Globus pallidus (tissue), 1 donor: ENCODE data around the gene USP17L5.
"Not testable (repeated sequence)": the region's sequence is repeated elsewhere in the genome, so short reads cannot be mapped to it uniquely, and the experiment has no call there.

ENCODE experiments used
- DNase-seq: peaks from one replicate; pipeline ENCODE4 v3.0.0-alpha.2; 2015; ENCODE audit warnings: low spot score

USP17L5 gene

GRCh38 chr4:9339103-9339502 is at the start of gene USP17L5:
Gene USP17L5, plus strand, starts transcription at chr4:9339403. Its CDS starts 0 bp downstream, at chr4:9339403.
- not testable (repeated sequence) for DNase-seq

GRCh38 chr4:9324191-9324590 is 15.0 kb upstream of the USP17L5 start:
- DNase-seq: not testable (repeated sequence)

- not testable (repeated sequence) for DNase-seq
These were observed 14.3 kb upstream of the USP17L5 start, which contains the start of gene USP17L24 for GRCh38 chr4:9324865-9325264. Gene USP17L24, plus strand, starts transcription at chr4:9325165. Its CDS starts 0 bp downstream, at chr4:9325165.

- DNase-seq: not testable (repeated sequence)
These were observed 9.6 kb upstream of the USP17L5 start, which contains the start of gene USP17L25 for GRCh38 chr4:9329611-9330010. Gene USP17L25, plus strand, starts transcription at chr4:9329911. Its CDS starts 0 bp downstream, at chr4:9329911.

- DNase-seq: not testable (repeated sequence)
These were observed 4.8 kb upstream of the USP17L5 start, which contains the start of gene USP17L26 for GRCh38 chr4:9334358-9334757. Gene USP17L26, plus strand, starts transcription at chr4:9334658. Its CDS starts 0 bp downstream, at chr4:9334658.

GRCh38 chr4:9343848-9344247 is 4.6 kb downstream of the USP17L5 start, which contains the start of gene USP17L27:
Gene USP17L27, plus strand, starts transcription at chr4:9344148. Its CDS starts 0 bp downstream, at chr4:9344148.
- not testable (repeated sequence) for DNase-seq

- not testable (repeated sequence) for DNase-seq
These were observed 9.4 kb downstream of the USP17L5 start, which contains the start of gene USP17L28 for GRCh38 chr4:9348593-9348992. Gene USP17L28, plus strand, starts transcription at chr4:9348893. Its CDS starts 0 bp downstream, at chr4:9348893.

- not testable (repeated sequence) for DNase-seq
These were observed 11.7 kb downstream of the USP17L5 start for GRCh38 chr4:9350866-9351265.

GRCh38 chr4:9353338-9353737 is 14.1 kb downstream of the USP17L5 start, which contains the start of gene USP17L29:
Gene USP17L29, plus strand, starts transcription at chr4:9353638. Its CDS starts 0 bp downstream, at chr4:9353638.
- not testable (repeated sequence) for DNase-seq

GRCh38 chr4:9362829-9363228 is 23.6 kb downstream of the USP17L5 start, which contains the start of gene USP17L30:
Gene USP17L30, plus strand, starts transcription at chr4:9363129. Its CDS starts 0 bp downstream, at chr4:9363129.
- DNase-seq: not testable (repeated sequence)

- not testable (repeated sequence) for DNase-seq
These were observed 40.7 kb downstream of the USP17L5 start for GRCh38 chr4:9379881-9380280.

- DNase-seq: not testable (repeated sequence)
These were observed 41.9 kb downstream of the USP17L5 start for GRCh38 chr4:9381012-9381534.

GRCh38 chr4:9384126-9384525 is 44.9 kb downstream of the USP17L5 start:
- DNase-seq: no peak

- not testable (repeated sequence) for DNase-seq
These were observed 49.8 kb downstream of the USP17L5 start for GRCh38 chr4:9389001-9389400.
